Neural progenitor cell (in vitro differentiated cells): Measurements from ENCODE around the gene UHRF2.

ENCODE experiments used
- EZH2phosphoT487 ChIP-seq: fragments of 200-600 bp; sonication (generic); IDR thresholded peaks from 2 replicates; pipeline ENCODE4 v1.6.1; 2017; ENCODE audit warnings: antibody characterized with exemption
- TF ChIP-seq, protein P1 (sequence below): fragments of 200-600 bp; sonication (generic); IDR thresholded peaks from 2 replicates; pipeline ENCODE4 v1.5.1; 2017; ENCODE audit warnings: antibody characterized with exemption, mild to moderate bottlenecking

DNA sequence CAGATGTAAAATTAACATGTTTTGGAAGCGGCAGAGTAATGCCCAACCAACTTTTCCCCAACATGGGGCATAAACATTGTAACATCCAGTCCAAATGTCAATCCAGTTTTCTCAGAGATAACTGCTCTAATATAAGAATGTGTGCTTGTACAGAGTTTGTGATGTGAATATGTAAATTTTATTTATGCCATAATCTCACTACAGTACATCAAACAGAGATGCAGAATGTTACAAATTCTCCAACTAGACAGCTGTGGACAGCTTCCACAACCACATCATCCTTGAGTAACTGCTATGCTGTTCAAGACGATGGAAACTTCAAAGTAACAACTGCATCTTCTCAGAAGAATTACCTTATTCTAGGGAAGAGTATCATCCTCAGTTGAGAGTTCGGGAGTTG lies 122.6 kb downstream of the UHRF2 start:
- no peak for TF ChIP-seq EZH2phosphoT487
- TF ChIP-seq, protein P1, sequence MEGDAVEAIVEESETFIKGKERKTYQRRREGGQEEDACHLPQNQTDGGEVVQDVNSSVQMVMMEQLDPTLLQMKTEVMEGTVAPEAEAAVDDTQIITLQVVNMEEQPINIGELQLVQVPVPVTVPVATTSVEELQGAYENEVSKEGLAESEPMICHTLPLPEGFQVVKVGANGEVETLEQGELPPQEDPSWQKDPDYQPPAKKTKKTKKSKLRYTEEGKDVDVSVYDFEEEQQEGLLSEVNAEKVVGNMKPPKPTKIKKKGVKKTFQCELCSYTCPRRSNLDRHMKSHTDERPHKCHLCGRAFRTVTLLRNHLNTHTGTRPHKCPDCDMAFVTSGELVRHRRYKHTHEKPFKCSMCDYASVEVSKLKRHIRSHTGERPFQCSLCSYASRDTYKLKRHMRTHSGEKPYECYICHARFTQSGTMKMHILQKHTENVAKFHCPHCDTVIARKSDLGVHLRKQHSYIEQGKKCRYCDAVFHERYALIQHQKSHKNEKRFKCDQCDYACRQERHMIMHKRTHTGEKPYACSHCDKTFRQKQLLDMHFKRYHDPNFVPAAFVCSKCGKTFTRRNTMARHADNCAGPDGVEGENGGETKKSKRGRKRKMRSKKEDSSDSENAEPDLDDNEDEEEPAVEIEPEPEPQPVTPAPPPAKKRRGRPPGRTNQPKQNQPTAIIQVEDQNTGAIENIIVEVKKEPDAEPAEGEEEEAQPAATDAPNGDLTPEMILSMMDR, result no peak
